GM12873 (cell line): ENCODE results near the gene GARS1.

Experiments used
- TF ChIP-seq, protein P1 (sequence below): IDR thresholded peaks from 2 replicates; pipeline ENCODE4 v1.5.1; 2012; ENCODE audit warnings: low read depth, mild to moderate bottlenecking, moderate library complexity, low read length, control low read depth; ENCODE audit not compliant: insufficient read depth; ENCODE audit errors: missing control alignments

The GARS1 gene

DNA sequence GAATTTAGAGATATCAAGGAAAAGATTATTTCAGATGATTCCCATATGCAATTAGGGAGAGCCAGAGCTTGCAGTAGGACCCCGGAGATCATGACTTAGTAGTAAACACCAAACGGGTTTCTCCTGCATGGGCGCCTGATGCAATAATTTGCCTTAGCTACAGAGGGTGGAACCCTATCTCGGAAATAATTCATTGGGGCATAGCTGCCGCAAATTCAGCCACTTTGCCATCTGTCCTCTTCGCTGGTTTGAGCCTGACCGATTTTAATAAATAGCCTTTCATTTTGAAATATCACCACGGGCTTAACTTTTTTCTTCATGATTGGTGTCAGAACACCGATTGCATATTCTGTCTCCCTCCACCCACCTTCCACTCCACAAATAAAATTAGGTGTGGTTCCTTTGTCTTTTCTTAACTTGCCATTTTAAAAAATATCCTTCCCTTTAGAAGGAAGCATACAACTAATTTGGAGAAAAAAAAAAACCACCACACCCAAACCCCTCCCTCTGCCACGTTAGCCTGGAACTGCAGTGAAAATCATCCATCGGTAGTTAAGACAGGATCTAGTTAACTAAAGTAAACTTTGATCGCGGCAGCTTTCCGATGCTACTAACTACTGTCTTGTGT, 1.4 kb downstream of the GARS1 start:
- TF ChIP-seq, protein P1, sequence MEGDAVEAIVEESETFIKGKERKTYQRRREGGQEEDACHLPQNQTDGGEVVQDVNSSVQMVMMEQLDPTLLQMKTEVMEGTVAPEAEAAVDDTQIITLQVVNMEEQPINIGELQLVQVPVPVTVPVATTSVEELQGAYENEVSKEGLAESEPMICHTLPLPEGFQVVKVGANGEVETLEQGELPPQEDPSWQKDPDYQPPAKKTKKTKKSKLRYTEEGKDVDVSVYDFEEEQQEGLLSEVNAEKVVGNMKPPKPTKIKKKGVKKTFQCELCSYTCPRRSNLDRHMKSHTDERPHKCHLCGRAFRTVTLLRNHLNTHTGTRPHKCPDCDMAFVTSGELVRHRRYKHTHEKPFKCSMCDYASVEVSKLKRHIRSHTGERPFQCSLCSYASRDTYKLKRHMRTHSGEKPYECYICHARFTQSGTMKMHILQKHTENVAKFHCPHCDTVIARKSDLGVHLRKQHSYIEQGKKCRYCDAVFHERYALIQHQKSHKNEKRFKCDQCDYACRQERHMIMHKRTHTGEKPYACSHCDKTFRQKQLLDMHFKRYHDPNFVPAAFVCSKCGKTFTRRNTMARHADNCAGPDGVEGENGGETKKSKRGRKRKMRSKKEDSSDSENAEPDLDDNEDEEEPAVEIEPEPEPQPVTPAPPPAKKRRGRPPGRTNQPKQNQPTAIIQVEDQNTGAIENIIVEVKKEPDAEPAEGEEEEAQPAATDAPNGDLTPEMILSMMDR, result no peak

- TF ChIP-seq, protein P1, result no peak
These were observed 2.0 kb downstream of the GARS1 start for GRCh38 chr7:30596721-30597120.

DNA sequence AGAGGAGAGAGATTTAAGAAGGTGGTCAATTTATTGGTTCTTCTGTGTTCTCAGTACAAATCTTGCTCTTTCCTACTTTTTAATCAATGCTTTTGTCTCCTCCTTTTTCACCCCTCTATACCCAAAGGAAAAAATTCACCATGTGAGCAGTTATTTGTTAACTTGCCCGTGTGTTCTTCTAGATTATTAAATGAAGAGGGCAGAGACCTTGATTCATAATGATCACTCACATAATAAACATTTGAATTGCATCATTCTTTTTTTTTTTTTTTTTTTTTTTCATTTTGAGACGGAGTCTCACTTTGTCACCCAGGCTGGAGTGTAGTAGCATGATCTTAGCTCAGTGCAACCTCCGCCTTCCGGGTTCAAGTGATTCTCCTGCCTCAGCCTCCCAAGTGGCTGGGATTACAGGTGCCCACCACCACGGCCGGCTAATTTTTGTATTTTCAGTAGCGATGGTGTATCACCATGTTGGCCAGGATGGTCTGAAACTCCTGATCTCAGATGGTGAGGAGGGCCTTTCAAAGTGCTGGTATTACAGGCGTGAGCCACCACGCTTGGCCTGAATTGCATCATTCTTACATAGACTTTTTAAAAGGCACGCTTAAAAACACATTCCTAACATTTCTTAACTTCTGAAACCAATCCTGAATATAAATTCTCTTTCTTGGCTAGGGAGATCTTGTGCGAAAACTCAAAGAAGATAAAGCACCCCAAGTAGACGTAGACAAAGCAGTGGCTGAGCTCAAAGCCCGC, 3.6 kb downstream of the GARS1 start:
- TF ChIP-seq, protein P1, result no peak

DNA sequence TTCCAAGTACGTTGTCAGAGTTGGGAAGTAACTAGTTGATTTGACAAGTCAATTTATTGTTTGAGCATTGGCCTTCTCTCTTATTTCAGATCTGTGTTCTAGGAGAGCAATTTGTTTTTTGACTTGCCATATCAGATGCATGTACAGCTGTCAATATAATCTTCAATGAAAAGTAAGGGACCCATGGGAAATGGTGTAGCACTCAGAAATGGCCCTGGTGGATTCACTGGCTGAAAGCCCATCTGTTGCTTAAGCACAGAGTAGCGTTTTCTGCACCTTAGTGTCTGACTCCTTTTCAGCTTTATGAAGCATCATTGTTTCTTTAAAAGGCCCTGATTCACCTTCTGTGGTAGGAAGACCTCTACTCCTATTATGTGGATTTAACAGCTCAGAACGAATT, 10.2 kb downstream of the GARS1 start:
- TF ChIP-seq, protein P1, result no peak

GRCh38 chr7:30605832-30606231, 11.2 kb downstream of the GARS1 start:
- TF ChIP-seq, protein P1, result no peak

GRCh38 chr7:30612658-30613265, 18.1 kb downstream of the GARS1 start:
- TF ChIP-seq, protein P1, result no peak
